ENCODE measurements around the gene SLC8A2.

The SLC8A2 gene

DNA sequence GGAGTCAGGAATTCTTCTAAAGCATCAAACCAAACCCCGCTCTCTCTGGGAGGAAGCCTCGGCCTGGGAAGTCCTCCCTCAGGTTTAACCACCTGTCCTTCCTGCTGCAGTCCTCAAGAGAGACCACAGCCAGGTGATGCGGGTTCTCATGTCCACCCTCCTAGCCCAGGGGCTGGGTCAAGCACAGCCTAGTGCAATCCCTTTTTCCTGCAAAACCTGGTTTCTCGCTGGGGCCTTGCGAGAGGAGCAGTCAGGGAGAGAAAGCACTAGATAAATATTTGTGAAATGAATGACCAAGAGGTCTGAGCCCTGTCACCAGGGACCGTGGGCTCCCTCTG is 2.4 kb downstream of the SLC8A2 start:
- H3K4me3 ChIP-seq (ENCODE audit: low read length): no peak overlapping the region
- no peak for DNase-seq (ENCODE audit: low read depth, low spot score)

DNA sequence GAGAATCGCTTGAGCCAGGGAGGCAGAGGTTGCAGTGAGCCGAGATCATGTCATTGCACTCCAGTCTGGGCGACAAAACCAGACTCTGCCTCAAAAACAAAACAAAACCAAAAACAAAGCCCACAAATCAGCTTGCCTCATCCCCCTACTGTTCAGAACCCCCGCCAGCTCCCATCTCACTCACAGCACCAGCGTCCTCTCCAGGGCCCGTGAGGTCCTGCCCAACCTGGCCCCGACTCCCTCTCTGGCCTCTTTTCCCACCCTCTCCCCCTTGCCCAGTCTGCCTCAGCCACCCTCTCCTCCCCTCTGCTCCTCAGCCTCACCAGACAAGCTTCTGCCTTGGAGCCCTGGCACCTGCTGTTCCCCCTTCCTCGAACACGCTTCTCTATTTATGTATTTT is 3.8 kb downstream of the SLC8A2 start:
- no peak overlapping the region for H3K4me3 ChIP-seq (ENCODE audit: low read length)
- DNase-seq (ENCODE audit: low read depth, low spot score): no peak

DNA sequence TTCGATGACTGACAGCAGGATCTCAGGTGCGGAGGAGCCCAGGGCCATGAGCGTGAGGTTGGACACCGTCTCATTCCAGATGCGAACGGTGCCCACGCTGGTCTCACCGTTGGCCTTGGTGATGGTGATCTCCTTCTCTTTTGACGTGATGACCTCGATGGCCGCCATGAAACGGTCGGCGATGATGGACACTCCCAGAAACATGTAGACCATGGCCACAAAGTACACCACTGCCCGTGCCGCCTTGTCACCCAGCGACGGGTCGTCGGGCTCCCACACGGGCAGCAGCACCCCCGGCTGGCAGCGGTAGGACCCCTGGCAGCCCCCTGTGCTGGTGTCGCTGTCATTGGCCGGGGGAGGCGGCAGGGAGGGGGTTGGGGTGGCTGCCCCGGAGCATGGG is 5.7 kb downstream of the SLC8A2 start:
- no peak overlapping the region for H3K4me3 ChIP-seq (ENCODE audit: low read length)
- DNase-seq (ENCODE audit: low read depth, low spot score): no peak

DNA sequence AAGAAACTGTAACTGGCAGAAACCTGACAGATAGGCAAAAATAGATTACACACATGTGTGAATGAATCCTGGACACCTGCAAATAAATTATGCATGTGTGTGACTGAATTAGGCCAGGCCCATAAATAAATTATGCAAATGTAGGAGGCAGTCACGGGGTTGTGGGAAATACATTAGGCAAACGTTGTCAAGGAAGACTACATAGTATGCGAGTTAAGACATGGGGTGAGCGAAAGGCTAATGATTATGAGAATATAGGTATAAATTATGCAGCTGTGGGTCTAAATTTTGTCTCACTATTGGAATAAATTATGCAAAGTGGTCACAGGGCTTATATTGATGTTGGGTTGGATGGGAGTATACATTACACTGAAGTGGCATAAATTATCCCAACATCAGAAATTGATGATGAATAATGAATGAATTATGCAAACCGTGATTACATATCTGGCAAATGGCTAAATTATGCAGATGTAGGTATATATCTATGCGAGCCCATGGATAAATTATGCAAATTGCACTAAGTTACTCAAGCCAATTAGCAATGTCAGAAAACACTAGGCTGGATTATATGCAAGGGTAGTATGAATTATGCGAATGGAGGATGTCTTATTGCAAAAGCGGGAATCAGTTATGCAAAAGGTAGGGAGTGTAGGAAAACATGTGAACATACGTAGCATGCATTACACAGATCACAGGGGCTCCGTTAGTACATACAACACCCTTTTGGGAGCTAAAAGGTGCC is 6.8 kb downstream of the SLC8A2 start:
- H3K4me3 ChIP-seq (ENCODE audit: low read length): no peak overlapping the region
- no peak for DNase-seq (ENCODE audit: low read depth, low spot score)

DNA sequence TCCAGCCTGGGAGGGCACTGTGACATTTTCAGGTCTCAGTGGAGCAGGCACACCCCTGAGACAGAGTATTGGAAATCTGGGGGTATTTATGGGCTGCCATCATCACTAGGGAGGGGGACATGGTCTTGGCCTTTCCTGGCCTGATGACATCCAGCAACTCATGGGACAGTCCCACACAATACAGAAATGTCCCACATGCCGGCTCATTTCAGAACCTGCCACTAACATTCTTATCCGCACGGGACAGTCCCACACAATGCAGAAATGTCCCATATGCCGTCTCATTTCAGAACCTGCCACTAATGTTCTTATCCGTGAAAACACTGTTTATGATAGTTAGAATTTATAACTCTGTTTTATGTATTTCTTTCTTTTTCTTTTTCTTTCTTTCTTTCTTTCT is 9.8 kb downstream of the SLC8A2 start:
- DNase-seq (ENCODE audit: low read depth, low spot score): no peak
- H3K4me3 ChIP-seq (ENCODE audit: low read length): no peak overlapping the region

DNA sequence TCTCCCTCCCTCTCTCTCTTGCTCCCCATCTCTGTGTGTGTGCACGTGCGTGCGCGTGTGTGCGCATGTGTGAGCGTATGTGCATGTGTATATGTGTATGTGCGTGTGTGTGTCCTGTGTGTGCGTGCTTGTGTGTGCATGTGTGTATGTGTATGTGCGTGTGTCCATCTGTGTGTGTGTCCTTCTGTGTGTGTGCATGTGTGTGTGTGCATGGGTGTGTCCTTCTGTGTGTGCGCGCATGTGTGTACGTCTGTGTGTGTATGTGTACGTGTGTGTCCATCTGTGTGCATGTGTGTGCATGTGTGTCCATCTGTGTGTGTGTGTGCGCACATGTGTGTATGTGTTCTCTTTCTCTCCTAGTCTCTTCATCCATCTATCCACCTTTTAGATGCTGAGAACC is 12.2 kb downstream of the SLC8A2 start:
- no peak overlapping the region for H3K4me3 ChIP-seq (ENCODE audit: low read length)
- no peak for DNase-seq (ENCODE audit: low read depth, low spot score)

DNA sequence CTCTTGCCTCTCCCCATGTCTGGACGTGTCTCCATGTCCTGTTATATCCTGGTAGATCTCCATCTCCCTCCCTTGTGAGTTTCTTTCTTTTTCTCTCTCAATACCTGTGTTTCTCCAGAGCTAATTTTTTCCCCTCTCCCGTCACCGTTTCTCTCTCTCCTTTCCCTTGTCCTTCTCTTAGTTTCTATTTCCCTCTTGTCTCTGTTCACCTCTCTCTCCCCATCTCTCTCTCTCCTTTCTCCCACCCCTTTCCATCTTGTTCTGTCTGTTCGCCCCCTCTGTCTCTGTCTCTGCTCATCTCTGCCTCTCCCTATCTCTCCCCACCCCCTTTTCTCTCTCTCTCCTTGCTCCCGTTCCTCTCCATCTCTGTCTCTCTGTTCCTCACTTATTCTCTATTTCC is 13.0 kb downstream of the SLC8A2 start:
- DNase-seq (ENCODE audit: low read depth, low spot score): no peak
- H3K4me3 ChIP-seq (ENCODE audit: low read length): no peak overlapping the region

DNA sequence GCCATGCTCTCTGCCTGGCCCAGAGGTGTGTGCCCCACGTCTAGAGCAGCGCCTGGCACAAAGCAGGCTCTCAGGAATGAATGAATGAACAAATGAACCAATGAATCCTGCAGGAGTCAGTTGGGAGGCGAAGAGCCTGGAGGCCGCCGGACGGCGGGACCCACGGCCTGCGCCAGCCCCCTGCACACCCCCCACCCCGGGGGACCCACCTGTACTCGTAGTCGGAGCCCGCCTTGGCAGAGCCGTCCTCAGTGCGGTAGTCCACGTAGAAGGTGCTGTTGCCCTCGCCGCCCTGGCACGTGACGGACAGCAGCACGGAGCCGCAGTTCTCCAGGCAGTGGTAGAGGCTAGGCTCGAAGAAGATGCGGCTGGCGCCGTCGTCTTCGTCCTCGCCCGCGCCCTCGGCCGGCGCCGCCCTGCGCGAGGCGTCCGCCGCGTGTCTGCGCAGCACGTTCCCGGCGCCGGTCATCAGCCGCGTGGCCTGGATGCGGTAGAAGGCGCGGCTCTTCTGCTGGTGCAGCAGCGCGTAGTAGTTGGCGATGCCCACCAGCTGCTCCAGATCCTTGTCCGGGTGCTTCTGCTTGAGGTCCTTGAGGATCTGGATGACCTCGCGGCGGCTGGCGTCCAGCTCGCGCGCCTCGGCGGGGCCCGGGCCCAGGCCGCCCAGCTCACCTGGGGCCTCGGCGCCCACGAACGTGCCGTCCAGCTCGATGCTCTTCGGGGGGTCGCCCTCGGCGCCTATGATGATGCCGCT is 14.8 kb downstream of the SLC8A2 start:
- H3K4me3 ChIP-seq (ENCODE audit: low read length): no peak overlapping the region
- no peak for DNase-seq (ENCODE audit: low read depth, low spot score)

DNA sequence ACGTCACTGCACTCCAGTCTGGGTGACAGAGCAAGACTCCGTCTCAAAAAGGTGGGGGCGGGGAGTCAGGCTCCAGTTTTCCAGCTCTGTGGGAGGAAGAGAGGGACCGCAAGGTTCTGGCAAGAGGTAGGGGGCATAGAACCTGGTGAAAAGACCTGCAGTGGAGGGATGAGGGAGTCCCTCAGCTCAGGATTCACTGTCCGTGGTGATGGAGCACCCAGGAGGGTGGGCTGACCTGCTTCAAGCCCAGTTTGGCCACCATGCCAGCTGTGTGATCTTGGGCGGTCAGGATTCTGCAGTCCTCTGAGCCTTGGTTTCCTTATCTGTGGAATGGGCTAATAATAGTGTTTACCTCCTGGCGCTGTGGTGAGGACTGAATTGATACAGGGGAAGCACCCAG is 21.2 kb downstream of the SLC8A2 start:
- no peak for DNase-seq (ENCODE audit: low read depth, low spot score)
- H3K4me3 ChIP-seq (ENCODE audit: low read length): no peak overlapping the region

DNA sequence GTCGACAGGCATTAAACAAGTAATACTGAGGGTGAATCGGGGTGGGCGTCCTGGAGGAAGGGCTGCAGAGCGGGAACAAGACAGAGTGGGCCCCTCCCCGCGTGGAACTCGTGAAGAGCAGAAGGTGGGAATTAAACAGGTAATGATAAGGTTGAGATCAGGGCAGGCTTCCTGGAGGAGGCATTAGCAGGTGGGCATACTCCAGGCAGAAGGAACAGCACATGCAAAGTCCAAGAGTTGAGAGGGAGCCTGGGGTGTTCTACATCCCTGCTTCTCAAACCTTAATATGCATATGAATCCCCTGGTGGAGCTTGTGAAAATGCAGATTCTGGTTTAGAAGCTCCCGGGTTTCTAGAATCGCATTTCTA is 23.3 kb downstream of the SLC8A2 start:
- H3K4me3 ChIP-seq (ENCODE audit: low read length): no peak overlapping the region
- no peak for DNase-seq (ENCODE audit: low read depth, low spot score)

DNA sequence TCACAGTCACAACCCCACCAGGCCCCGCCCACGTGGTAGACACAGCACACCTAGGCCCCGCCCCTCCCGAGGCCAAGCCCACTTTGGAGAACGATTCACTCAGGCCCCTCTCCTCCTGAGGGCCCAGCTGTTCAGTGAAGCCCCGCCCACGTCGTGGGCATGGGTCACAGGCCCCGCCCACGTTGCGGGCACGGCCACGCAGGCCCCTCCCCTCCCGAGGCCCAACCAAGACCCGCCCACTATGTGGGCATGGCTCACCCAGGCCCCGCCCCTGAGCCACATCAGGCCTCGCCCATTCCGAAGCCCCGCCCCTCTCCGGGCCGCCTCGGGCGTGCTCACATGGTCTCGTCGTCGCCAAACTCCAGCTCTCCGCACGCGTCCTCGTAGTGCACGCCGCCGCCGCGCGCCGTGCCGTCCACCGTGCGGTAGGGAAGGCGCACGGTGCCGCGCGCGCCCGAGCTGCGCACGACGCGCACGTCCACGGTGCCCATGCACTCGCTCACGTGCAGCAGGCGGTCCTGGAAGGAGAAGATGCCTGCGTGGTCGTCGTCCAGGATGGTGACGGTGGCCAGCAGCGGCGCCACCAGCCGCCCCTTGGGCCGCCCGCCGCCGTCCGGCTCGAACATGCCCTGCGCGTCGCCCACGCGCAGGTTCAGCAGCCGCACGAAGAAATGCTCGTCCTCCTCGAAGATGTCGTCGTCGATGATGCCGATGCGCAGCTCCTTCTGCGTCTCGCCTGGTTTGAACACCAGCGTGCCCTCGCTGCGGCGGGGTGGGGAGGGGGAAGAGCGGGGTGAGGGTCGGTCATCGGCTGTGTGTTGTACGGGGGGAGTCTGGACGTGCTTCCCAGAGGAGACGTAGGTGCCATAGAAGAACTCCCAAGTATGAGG is 24.0 kb downstream of the SLC8A2 start:
- peak; percentile 59 for DNase-seq (ENCODE audit: low read depth, low spot score)
- H3K4me3 ChIP-seq (ENCODE audit: low read length): no peak overlapping the region

DNA sequence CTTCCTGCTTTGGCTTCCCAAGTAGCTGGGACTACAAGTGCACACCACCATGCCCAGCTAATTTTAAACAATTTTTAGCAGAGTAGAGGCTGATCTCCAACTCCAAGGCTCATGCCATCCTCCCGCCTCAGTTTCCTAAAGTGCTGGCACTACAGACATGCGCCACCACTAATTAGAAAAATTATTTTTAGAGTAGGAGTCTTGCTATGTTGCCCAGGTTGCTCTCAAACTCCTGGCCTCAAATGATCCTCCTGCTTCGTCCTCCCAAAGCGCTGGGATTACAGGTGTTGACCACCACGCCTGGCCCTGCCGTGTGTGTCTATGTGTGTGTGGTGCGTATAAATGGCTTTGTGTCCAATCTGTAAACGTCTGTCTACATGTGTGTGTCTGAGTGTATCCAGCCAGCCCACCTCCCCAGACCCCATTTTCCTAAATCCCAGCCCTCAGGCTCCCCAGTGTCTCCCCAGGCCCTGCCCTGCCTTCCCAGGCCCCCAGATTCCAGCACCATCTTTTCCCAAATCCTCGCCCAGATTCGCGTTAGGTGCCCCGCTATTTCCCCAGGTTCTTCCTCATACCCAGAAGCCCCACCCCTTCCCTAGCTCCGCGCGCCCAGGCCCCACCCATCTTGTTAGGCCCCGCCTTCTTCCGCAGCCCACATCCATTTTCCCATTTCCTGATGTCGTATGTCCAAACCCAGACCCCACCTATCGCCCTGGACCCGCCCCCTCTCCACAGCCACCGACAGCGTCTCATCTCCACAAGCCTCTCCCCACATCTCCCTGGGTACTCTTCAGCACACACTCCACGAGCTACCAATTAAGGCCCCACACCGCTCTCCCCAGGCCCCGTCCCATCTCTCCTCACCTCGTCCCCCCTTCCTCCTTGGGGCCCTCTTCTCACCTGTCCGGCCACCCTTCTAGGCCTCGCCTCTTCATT is 24.9 kb downstream of the SLC8A2 start:
- peak overlapping the region; percentile 40 for H3K4me3 ChIP-seq (ENCODE audit: low read length)
- peak; percentile 63 for DNase-seq (ENCODE audit: low read depth, low spot score)

DNA sequence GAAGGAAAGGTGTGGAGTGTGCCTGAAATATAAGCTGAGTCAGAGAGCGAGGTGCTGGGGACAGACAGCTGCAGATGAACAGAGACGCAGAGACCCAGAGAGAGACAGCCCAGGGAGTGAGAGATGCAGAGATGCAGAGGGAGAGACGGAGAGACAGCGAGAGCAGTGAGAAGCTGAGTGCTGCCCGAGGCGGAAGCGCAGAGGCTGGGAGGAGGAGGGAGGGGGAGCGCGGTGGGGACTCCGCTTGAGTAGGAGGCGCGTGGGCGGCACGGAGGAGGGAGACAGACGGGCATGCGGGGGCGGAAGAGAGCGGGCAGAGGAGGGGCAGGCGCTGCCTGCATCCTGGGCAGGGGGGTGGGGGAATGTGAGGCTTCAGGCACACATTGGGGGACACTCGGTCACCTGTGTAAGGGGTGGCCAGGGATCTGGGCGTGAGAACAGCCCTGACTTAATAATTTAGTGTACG is 25.7 kb downstream of the SLC8A2 start:
- peak; percentile 76 for DNase-seq (ENCODE audit: low read depth, low spot score)
- H3K4me3 ChIP-seq (ENCODE audit: low read length): peak overlapping the region; percentile 40

DNA sequence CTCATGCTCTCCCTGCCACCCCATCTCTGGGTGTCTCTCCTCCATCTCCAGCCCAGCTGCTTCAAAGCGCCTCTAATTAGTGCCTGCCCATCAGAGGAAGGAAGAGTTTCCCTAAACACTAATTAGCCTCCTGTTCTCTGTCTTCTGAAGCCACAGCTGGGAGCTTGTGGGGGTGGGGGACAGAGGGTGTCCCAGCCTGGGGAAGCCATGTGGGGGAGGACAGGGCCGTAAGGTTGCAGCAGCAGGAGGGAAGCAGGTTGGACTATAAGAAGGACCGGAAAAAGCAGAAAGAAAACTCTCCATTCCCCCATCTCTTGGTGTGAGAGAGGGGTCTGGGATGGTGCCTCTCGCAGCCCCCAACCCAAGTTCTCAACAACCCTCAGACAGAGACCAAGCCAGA is 26.2 kb downstream of the SLC8A2 start:
- peak overlapping the region; percentile 40 for H3K4me3 ChIP-seq (ENCODE audit: low read length)
- DNase-seq (ENCODE audit: low read depth, low spot score): no peak

DNA sequence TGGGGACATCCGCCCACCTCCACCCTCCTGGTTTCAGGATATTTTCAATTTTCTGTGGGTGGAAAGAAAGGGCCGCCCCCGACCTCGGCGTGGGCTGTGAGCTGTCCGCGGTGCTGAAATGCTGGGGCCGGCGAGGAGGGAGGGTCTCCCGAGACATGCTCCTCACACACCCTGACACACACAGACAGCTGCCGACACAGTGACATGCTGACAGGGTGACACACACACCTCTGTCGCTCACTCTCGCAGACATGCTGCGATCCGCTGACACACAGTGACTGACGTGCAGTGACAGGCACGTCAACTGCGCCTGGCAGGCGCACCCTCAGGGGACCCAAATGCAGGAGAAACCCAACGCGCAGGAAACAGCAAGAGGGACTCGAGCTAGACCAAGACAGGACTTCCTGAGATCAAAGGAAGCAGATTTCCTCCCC is 27.3 kb downstream of the SLC8A2 start:
- DNase-seq (ENCODE audit: low read depth, low spot score): no peak
- H3K4me3 ChIP-seq (ENCODE audit: low read length): no peak overlapping the region

DNA sequence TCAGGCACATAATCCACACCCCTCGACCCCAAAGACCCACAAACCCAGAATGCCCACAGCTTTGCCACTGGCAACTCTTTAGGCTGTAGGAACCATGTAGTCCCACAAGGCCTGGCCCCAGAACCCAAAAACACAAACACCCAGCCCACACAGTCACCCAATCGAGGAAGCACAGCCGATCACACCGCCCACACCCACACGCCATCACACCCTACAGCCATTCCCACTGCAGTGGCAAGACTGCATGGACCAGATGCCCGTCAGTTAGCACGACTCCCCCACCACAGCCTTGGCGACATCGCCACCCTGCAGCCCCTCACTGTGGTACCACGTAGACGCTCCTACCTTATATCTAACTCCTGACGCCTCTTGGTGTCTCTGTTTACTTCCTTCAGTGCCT is 28.4 kb downstream of the SLC8A2 start:
- DNase-seq (ENCODE audit: low read depth, low spot score): no peak
- no peak overlapping the region for H3K4me3 ChIP-seq (ENCODE audit: low read length)

DNA sequence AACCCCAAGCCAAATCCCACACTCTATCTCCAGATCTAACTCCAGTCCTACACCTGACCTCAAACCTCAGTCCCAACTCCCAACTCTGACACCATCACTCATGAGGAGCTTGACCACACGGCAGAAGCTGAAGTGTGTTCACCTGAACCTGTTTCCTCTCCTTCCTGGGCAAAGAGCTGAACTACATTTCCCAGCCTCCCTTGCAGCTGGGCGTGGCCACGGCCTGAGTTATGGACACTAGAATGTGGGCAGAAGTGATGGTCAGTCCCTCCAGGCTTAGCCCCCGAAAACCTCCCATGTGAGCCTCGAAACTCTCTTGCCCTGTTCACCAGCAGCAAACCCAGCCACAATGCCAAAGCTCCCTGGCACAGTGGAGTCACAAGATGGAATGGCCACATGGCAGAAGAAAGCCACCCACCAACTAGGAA is 32.9 kb downstream of the SLC8A2 start:
- no peak for DNase-seq (ENCODE audit: low read depth, low spot score)
- no peak overlapping the region for H3K4me3 ChIP-seq (ENCODE audit: low read length)

DNA sequence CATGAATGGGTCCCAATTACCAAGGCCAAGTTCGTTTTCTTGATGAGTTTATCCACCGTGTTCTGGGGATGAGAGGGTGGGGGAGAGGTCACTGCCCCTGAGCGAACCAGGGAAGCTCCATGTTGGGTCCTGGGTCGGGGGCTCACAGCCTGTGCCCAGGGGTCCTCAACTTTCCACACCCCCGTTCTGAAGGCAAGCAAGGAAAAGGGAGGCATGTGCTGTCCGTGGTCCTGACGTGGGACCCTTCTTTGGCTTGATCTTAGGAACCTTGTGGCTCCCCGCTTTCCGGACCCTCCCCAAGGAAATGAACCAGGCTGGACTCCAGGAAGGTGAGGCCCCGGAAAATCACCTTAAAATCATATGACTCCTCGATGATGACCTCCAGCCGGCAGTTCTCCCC is 34.2 kb downstream of the SLC8A2 start:
- no peak overlapping the region for H3K4me3 ChIP-seq (ENCODE audit: low read length)
- no peak for DNase-seq (ENCODE audit: low read depth, low spot score)

Data from Jurkat, Clone E6-1 (cell line).